Keratinocyte (primary cell): Measurements from ENCODE around the gene TRMT10C. TPM values are rescaled to one million over a fixed set of nuclear protein-coding genes. Genes with fewer than 3 reads are reported as not detected.
A peak's percentile ranks its signal among the peaks of the same experiment; 100 is the strongest.

Source experiments
- DNase-seq: peaks from one replicate; pipeline ENCODE4 v3.0.0-alpha.2; 2011; ENCODE audit warnings: low read depth, missing footprints, low spot score
- FAIRE-seq: peaks from 2 replicates; lab custom pipeline; 2011; peaks lifted over from hg19 to GRCh38; lab: Jason Lieb, UNC
- H2AFZ ChIP-seq: 2 replicates; pipeline ENCODE4 v1.6.0; 2012; ENCODE audit warnings: low read length, control low read depth, inconsistent platforms; ENCODE audit not compliant: control insufficient read depth
- H3K27ac ChIP-seq: 2 replicates; pipeline ENCODE4 v1.5.1; 2011; ENCODE audit warnings: low read length; ENCODE audit not compliant: control insufficient read depth, insufficient read depth
- H3K27me3 ChIP-seq: 3 replicates; pipeline ENCODE4 v1.6.0; 2011; ENCODE audit warnings: low read length; ENCODE audit not compliant: control insufficient read depth, insufficient read depth; ENCODE audit errors: extremely low read depth
- H3K36me3 ChIP-seq, 2 experiments: 2 replicates in 1 of 2; 3 replicates in 1 of 2; pipeline ENCODE4 v1.5.1; 2011; ENCODE audit warnings: low read length in 2 of 2, mild to moderate bottlenecking in 1 of 2; ENCODE audit not compliant: control insufficient read depth in 2 of 2, insufficient read depth in 2 of 2; ENCODE audit errors: extremely low read depth in 1 of 2
- H3K4me1 ChIP-seq: 3 replicates; pipeline ENCODE4 v1.5.1; 2011; ENCODE audit warnings: low read length; ENCODE audit not compliant: control insufficient read depth, insufficient read depth; ENCODE audit errors: extremely low read depth
- H3K4me2 ChIP-seq: 3 replicates; pipeline ENCODE4 v1.6.0; 2011; ENCODE audit warnings: low read depth, low read length; ENCODE audit not compliant: control insufficient read depth, insufficient read depth; ENCODE audit errors: extremely low read depth
- H3K4me3 ChIP-seq, 3 experiments: fragments of 200-600 bp in 1 of 3; sonication (generic) in 1 of 3; 2 replicates in 2 of 3; 3 replicates in 1 of 3; pipeline ENCODE4 v1.5.1; 2011 to 2016; ENCODE audit warnings: low read length in 3 of 3, mild to moderate bottlenecking in 3 of 3, control low read depth in 2 of 3, inconsistent platforms in 1 of 3, low read depth in 1 of 3, mixed read lengths in 1 of 3, mixed run types in 1 of 3, moderate library complexity in 1 of 3; ENCODE audit not compliant: control insufficient read depth in 2 of 3, insufficient read depth in 2 of 3; ENCODE audit errors: extremely low read depth in 1 of 3
- H3K79me2 ChIP-seq: 2 replicates; pipeline ENCODE4 v1.6.0; 2012; ENCODE audit warnings: low read length; ENCODE audit not compliant: control insufficient read depth, insufficient read depth
- H3K9ac ChIP-seq: 3 replicates; pipeline ENCODE4 v1.6.0; 2011; ENCODE audit warnings: low read length; ENCODE audit not compliant: control insufficient read depth, insufficient read depth; ENCODE audit errors: extremely low read depth
- H3K9me1 ChIP-seq: 3 replicates; pipeline ENCODE4 v1.6.0; 2011; ENCODE audit warnings: low read length; ENCODE audit not compliant: control insufficient read depth, insufficient read depth; ENCODE audit errors: extremely low read depth
- H3K9me3 ChIP-seq: 2 replicates; pipeline ENCODE4 v1.5.1; 2012; ENCODE audit warnings: low read depth, low read length; ENCODE audit not compliant: control insufficient read depth
- H4K20me1 ChIP-seq: 3 replicates; pipeline ENCODE4 v1.6.0; 2011; ENCODE audit warnings: low read length; ENCODE audit not compliant: control insufficient read depth, insufficient read depth; ENCODE audit errors: extremely low read depth
- EZH2 ChIP-seq: IDR thresholded peaks from one replicate; pipeline ENCODE4 v1.6.1; 2012; ENCODE audit warnings: inconsistent platforms, mild to moderate bottlenecking, low read length, moderate library complexity
- dilution Hi-C: fragments of 300-500 bp; cut with MboI; formaldehyde crosslinking; loops from one replicate; pipeline ENCODE4 v1.7.0; 2020; ENCODE audit warnings: low sequenced_read_pairs; ENCODE audit not compliant: extremely low pct_ligation_motif_present
- polyA plus RNA-seq, 5 experiments: library from polyadenylated mRNA; depleted of rRNA in 3 of 5; stranded (reverse) in 3 of 5; stranded (forward) in 1 of 5; unstranded in 1 of 5; fragments of >200 nt; gene quantifications; 1 replicate in 1 of 5; 2 replicates in 3 of 5; 3 replicates in 1 of 5; pipeline versions ENCODE4 v1.2.1 to v1.2.3, GENCODE V29; 2011 to 2012; ENCODE audit warnings: missing spikeins in 2 of 5, low read depth in 1 of 5, low replicate concordance in 1 of 5
- TF ChIP-seq, protein P1 (sequence below), 3 experiments: IDR thresholded peaks in 1 of 3; conservative IDR thresholded peaks in 1 of 3; optimal IDR thresholded peaks in 1 of 3; 2 replicates in 2 of 3; 3 replicates in 1 of 3; pipeline versions ENCODE3 to v1.5.1; 2011; ENCODE audit warnings: low read length in 3 of 3, mild to moderate bottlenecking in 3 of 3, moderate library complexity in 2 of 3, control low read depth in 1 of 3, inconsistent platforms in 1 of 3; ENCODE audit not compliant: insufficient read depth in 2 of 3; ENCODE audit errors: extremely low read depth in 1 of 3

The TRMT10C gene
- polyA plus RNA-seq, 1 donor (not counting 4 experiments of a cell fraction or from before 2014, with no cell fraction given): 35.5 TPM

DNA sequence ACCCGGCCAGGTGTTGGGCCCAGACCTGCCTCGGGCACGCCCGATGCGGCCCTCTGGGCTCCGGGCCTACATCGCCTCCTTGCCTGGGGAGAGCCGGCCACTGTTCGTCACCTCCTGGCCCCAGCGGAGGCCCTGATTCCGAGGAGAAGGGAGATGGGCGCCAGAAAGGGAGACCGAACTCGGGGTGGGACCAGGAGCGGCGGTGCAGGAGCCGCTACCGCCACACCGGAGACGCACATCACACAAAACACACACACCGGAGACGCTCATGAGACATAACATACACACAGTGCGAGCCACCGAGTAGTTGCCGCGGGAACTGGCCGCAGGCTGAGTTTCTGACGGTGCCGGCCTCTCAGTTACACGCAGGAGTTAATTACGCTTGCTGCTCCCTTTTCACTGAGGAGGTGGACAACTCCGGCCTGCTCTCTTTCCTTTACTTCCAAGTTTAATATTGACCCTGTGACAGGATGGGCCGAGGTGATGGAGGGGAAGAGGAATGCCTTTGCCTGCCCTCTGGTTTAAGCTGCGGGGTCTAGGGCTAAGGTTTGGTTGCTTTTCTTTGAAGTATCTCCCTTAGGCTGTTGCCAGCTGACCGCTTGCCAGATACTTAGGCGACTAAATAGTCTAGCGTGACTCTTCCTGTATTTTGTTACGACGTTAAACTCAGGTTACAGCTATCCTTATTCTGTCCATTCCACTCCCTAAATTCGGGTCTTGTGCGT is 12.9 kb downstream of the TRMT10C start:
- dilution Hi-C loops: no loop called here
- no peak for FAIRE-seq

GRCh38 chr3:101577286-101577685 is 15.6 kb downstream of the TRMT10C start:
- DNase-seq (no peak), FAIRE-seq (no peak)
- Histone ChIP-seq H2AFZ (no peak overlapping the region), H3K9ac (no peak overlapping the region), H3K9me3 (no peaks in the 10 kb centered on the region), H3K9me1 (no peaks in the 10 kb centered on the region), H3K36me3 (peaks cover 0 to 7% of the 10 kb centered on the region in 2 experiments), H3K79me2 (peaks cover 74% of the 10 kb centered on the region), H4K20me1 (no peaks in the 10 kb centered on the region), H3K27ac (no peak overlapping the region), H3K4me1 (peaks cover 13% of the 10 kb centered on the region), H3K27me3 (no peaks in the 10 kb centered on the region), H3K4me2 (no peak overlapping the region), H3K4me3 (no peak overlapping the region)
- dilution Hi-C loops: no loop called here
- TF ChIP-seq EZH2: no peak
- TF ChIP-seq, protein P1, sequence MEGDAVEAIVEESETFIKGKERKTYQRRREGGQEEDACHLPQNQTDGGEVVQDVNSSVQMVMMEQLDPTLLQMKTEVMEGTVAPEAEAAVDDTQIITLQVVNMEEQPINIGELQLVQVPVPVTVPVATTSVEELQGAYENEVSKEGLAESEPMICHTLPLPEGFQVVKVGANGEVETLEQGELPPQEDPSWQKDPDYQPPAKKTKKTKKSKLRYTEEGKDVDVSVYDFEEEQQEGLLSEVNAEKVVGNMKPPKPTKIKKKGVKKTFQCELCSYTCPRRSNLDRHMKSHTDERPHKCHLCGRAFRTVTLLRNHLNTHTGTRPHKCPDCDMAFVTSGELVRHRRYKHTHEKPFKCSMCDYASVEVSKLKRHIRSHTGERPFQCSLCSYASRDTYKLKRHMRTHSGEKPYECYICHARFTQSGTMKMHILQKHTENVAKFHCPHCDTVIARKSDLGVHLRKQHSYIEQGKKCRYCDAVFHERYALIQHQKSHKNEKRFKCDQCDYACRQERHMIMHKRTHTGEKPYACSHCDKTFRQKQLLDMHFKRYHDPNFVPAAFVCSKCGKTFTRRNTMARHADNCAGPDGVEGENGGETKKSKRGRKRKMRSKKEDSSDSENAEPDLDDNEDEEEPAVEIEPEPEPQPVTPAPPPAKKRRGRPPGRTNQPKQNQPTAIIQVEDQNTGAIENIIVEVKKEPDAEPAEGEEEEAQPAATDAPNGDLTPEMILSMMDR (optimal IDR thresholded peaks at IDR 0.05 in 1 of 3, IDR thresholded peaks at IDR 0.05 in 1 of 3, conservative IDR thresholded peaks at IDR 0.05 in 1 of 3; ENCODE audit: extremely low read depth in 1 of 3, insufficient read depth in 2 of 3, low read length in 3 of 3): no peak

More for the DNA sequence above, 12.9 kb downstream of the TRMT10C start:
- H3K79me2 ChIP-seq: peaks cover 51% of the 10 kb centered on the region
- H3K9me3 ChIP-seq: no peaks in the 10 kb centered on the region
- H3K9ac ChIP-seq: peak overlapping the region; percentile 98
- peak overlapping the region; percentile 87 for H2AFZ ChIP-seq
- H3K27ac ChIP-seq: peak overlapping the region; percentile 98
- H3K9me1 ChIP-seq: no peaks in the 10 kb centered on the region
- H3K27me3 ChIP-seq: no peaks in the 10 kb centered on the region
- peak overlapping the region; percentile 79 to 98 (median 97) for H3K4me3 ChIP-seq
- no peak for DNase-seq
- H4K20me1 ChIP-seq: no peaks in the 10 kb centered on the region
- TF ChIP-seq, protein P1 (optimal IDR thresholded peaks at IDR 0.05 in 1 of 3, IDR thresholded peaks at IDR 0.05 in 1 of 3, conservative IDR thresholded peaks at IDR 0.05 in 1 of 3; ENCODE audit: extremely low read depth in 1 of 3, insufficient read depth in 2 of 3, low read length in 3 of 3): no peak
- peaks cover 0 to 1% of the 10 kb centered on the region in 2 experiments for H3K36me3 ChIP-seq
- peak overlapping the region; percentile 95 for H3K4me2 ChIP-seq
- H3K4me1 ChIP-seq: peaks cover 13% of the 10 kb centered on the region
